ENCODE data around the gene ARHGAP18. TPM values are rescaled to one million over a fixed set of nuclear protein-coding genes. Genes with fewer than 3 reads are reported as not detected.

ARHGAP18 gene
- total RNA-seq, 4 donors from 2014 or later: 9.6 to 16.8 (median 13.9) TPM

GRCh38 chr6:129695373-129696027 is 14.5 kb downstream of the ARHGAP18 start:
- Histone ChIP-seq H3K27ac (peak overlapping the region in 1 of 4 donors; percentile 4), H3K4me3 (no peak overlapping the region), H3K36me3 (no peaks in the 10 kb centered on the region), H3K4me1 (peaks cover 0 to 18% (median 0%) of the 10 kb centered on the region in 4 donors), H3K27me3 (no peaks in the 10 kb centered on the region), H3K9me3 (no peaks in the 10 kb centered on the region)
- 52 to 55% methylated on average over 3 of the region's 3 CpGs for WGBS, 2 donors
- DNase-seq (ENCODE audit: low spot score in 2 of 2): no peak
- TF ChIP-seq POLR2A (IDR thresholded peaks at IDR 0.05): no peak
- no peak for TF ChIP-seq CTCF (IDR thresholded peaks at IDR 0.05)

GRCh38 chr6:129694036-129694435 is 15.9 kb downstream of the ARHGAP18 start:
- H3K27me3 ChIP-seq: no peaks in the 10 kb centered on the region
- peaks cover 0 to 27% (median 0%) of the 10 kb centered on the region in 4 donors for H3K4me1 ChIP-seq
- no peak overlapping the region for H3K4me3 ChIP-seq
- no peaks in the 10 kb centered on the region for H3K9me3 ChIP-seq
- H3K27ac ChIP-seq: no peak overlapping the region
- 84 to 88% methylated on average over 2 of the region's 2 CpGs for WGBS, 2 donors
- DNase-seq (ENCODE audit: low spot score in 2 of 2): no peak
- no peak for TF ChIP-seq EP300 (IDR thresholded peaks at IDR 0.05)
- no peak for TF ChIP-seq POLR2A (IDR thresholded peaks at IDR 0.05)
- no peak for TF ChIP-seq CTCF (IDR thresholded peaks at IDR 0.05)
- H3K36me3 ChIP-seq: no peaks in the 10 kb centered on the region

GRCh38 chr6:129692467-129692866 is 17.5 kb downstream of the ARHGAP18 start:
- H3K27ac ChIP-seq: no peak overlapping the region
- DNase-seq (ENCODE audit: low spot score in 2 of 2): no peak
- H3K27me3 ChIP-seq: no peaks in the 10 kb centered on the region
- WGBS, 2 donors: 91 to 94% methylated on average over 2 of the region's 2 CpGs
- peaks cover 0 to 29% (median 0%) of the 10 kb centered on the region in 4 donors for H3K4me1 ChIP-seq
- no peaks in the 10 kb centered on the region for H3K36me3 ChIP-seq
- TF ChIP-seq CTCF (IDR thresholded peaks at IDR 0.05): no peak
- TF ChIP-seq EP300 (IDR thresholded peaks at IDR 0.05): no peak
- no peak for TF ChIP-seq POLR2A (IDR thresholded peaks at IDR 0.05)
- no peaks in the 10 kb centered on the region for H3K9me3 ChIP-seq
- no peak overlapping the region for H3K4me3 ChIP-seq

GRCh38 chr6:129691709-129692108 is 18.3 kb downstream of the ARHGAP18 start:
- no peaks in the 10 kb centered on the region for H3K36me3 ChIP-seq
- H3K27ac ChIP-seq: no peak overlapping the region
- TF ChIP-seq EP300 (IDR thresholded peaks at IDR 0.05): no peak
- no peak for TF ChIP-seq CTCF (IDR thresholded peaks at IDR 0.05)
- TF ChIP-seq POLR2A (IDR thresholded peaks at IDR 0.05): no peak
- no peaks in the 10 kb centered on the region for H3K27me3 ChIP-seq
- H3K9me3 ChIP-seq: no peaks in the 10 kb centered on the region
- no peak overlapping the region for H3K4me3 ChIP-seq
- WGBS, 2 donors: 63 to 69% methylated on average over 1 of the region's 1 CpG
- DNase-seq (ENCODE audit: low spot score in 2 of 2): no peak
- peaks cover 0 to 29% (median 0%) of the 10 kb centered on the region in 4 donors for H3K4me1 ChIP-seq

- Histone ChIP-seq H3K36me3 (no peaks in the 10 kb centered on the region), H3K27ac (no peak overlapping the region), H3K4me3 (no peak overlapping the region), H3K9me3 (no peaks in the 10 kb centered on the region), H3K27me3 (no peaks in the 10 kb centered on the region), H3K4me1 (peaks cover 0 to 30% (median 1%) of the 10 kb centered on the region in 4 donors)
- no peak for DNase-seq (ENCODE audit: low spot score in 2 of 2)
- WGBS, 2 donors: 88 to 97% methylated on average over 5 of the region's 5 CpGs
- TF ChIP-seq CTCF (IDR thresholded peaks at IDR 0.05): no peak
- no peak for TF ChIP-seq POLR2A (IDR thresholded peaks at IDR 0.05)
- TF ChIP-seq EP300 (IDR thresholded peaks at IDR 0.05): no peak
Measured at GRCh38 chr6:129691043-129691640, 18.8 kb downstream of the ARHGAP18 start.
